Activated CD4-positive, CD25-positive, alpha-beta regulatory T cell treated with anti-CD3 and anti-CD28 coated beads, Interleukin-2, amount 50 U/mL, for 72 hours (primary cell): Measurements from ENCODE around the gene MTHFD1L.
"Not testable (repeated sequence)": the region's sequence is repeated elsewhere in the genome, so short reads cannot be mapped to it uniquely, and the experiment has no call there.

Experiments used
- DNase-seq: peaks from one replicate; pipeline ENCODE4 v3.0.0; 2021

The MTHFD1L gene

GRCh38 chr6:151075527-151075926 lies 210.0 kb downstream of the MTHFD1L start:
- DNase-seq, result no peak

- no peak for DNase-seq
Observed at GRCh38 chr6:151075930-151076555, 210.5 kb downstream of the MTHFD1L start.

- DNase-seq, result no peak
Observed at GRCh38 chr6:151078655-151079054, 213.2 kb downstream of the MTHFD1L start.

- no peak for DNase-seq
Observed at GRCh38 chr6:151081656-151082055, 216.2 kb downstream of the MTHFD1L start.

- no peak for DNase-seq
Observed at GRCh38 chr6:151082079-151082478, 216.6 kb downstream of the MTHFD1L start.

- no peak for DNase-seq
Observed at GRCh38 chr6:151084275-151084674, 218.8 kb downstream of the MTHFD1L start.

DNA sequence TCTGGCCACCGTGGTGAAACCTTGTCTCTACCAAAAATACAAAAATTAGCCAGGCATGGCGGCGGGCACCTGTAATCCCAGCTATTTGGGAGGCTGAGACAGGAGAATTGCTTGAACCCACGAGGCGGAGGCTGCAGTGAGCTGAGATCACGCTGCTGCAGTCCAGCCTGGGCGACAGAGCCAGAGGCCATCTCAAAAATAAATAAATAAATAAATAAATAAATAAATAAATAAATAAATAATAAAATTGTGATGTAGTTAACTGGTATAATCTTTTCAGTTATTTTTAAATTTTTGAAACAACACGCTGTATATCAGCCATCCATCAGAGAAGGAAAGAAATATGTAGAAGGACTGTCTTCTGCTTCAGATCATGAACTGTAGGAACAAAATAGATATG lies 221.6 kb downstream of the MTHFD1L start:
- DNase-seq, result not testable (repeated sequence)

DNA sequence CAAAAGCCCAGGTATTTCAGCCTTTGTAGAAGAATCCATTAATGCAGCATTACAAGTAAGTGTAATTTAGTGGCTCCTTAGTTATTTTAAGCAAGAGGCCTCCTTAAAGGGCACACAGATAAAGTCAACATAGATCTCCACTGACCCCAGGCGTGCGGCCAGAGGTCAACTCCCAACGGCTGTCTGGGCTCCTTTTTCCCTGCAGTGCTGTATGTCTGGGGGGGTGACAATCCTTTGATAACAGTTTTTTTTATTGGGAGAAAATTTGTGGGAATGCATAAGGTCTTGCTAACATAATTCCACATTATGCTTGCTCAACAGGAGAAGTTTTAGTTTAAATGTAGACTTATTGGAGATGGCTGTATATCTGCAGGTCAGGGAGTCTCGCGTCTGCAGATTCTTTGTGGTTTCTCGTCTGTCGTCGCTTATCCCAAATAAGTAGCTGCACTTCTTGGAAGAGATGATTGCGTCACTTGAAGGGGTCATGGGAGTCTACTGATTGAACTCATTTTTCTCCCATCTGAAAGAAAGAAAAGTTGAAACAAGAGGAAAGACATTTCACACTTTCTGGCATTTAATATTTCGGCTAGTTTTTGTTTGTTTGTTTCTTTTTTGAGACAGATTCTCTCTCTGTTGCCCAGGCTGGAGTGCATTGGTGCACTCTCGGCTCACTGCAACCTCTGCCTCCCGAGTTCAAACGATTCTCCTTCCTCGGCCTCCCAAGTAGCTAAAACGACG lies 222.5 kb downstream of the MTHFD1L start:
- no peak for DNase-seq

GRCh38 chr6:151088599-151088935 lies 223.1 kb downstream of the MTHFD1L start:
- no peak for DNase-seq

GRCh38 chr6:151088963-151089362 lies 223.5 kb downstream of the MTHFD1L start:
- DNase-seq, result no peak

- no peak for DNase-seq
Observed at GRCh38 chr6:151089978-151090377, 224.5 kb downstream of the MTHFD1L start.

GRCh38 chr6:151091571-151091970 lies 226.1 kb downstream of the MTHFD1L start:
- no peak for DNase-seq

- DNase-seq, result no peak
Observed at GRCh38 chr6:151092591-151092990, 227.1 kb downstream of the MTHFD1L start.

DNA sequence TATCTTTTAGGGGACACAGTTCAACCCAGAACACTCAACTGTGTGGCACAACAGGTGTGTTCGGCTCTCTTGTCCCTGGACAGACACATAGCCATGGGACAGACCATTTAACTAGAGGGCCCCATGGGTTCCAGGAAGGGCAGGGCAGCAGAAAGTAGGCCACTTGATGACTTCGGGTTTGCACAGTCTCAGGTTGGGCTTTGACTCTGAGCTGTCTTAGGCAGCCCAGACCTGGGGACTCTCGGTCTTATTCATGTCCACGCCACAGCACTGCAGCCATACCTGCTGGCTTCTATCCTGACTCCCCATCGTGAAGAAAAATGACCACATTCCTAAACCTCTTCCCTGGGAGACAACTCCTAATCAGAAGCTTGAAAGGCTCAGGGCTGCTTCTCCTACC lies 228.2 kb downstream of the MTHFD1L start:
- no peak for DNase-seq

DNA sequence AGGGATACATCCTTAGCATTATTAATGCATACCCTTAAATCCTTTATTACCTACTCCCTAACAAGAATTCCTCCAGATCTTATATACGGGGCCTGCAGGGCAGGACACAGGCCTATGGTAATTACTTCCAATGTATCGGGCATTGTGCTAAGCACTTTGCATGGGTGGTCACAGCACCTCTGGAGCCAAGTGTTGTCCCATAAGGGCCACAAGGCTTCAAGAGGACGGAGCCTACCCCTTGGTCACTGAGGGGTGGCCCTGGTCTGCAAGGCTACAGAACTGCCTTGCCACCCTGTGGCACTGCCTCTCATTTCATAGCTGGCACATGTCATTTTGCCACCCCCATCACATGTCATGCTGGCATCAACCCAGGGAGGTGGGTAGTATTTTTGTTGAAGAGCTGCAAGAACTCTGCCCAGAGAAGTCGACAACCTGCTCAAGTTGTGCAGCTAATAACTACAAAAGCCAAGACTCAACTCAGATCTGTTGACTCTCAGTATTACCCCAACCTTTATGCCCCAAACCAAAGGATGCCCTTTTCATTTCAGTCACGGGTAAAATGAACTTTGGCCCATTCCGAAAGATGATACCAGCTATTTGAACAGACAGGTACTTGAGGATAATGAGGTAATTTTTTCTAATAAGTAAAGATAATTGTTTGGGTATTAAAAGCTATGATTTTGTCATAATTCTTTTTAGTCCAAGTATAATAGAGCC lies 230.2 kb downstream of the MTHFD1L start:
- DNase-seq, result no peak

DNA sequence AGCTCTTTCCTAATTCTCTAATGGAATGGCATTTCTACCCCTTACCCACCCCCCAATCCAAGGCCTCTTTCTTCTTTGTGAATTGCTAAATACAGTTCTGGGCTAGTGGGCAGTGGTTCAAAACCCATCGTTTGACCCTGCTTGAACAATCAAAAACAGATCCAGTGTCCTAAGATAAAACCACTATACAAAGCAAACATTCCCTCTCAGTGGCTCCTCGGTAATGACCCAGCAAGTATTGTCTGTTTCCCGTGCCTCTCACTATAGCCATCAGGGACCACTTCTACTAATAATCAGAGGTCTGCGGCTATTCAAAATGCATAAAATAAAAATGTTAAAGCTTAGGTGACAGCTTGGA lies 230.7 kb downstream of the MTHFD1L start:
- DNase-seq, result no peak

DNA sequence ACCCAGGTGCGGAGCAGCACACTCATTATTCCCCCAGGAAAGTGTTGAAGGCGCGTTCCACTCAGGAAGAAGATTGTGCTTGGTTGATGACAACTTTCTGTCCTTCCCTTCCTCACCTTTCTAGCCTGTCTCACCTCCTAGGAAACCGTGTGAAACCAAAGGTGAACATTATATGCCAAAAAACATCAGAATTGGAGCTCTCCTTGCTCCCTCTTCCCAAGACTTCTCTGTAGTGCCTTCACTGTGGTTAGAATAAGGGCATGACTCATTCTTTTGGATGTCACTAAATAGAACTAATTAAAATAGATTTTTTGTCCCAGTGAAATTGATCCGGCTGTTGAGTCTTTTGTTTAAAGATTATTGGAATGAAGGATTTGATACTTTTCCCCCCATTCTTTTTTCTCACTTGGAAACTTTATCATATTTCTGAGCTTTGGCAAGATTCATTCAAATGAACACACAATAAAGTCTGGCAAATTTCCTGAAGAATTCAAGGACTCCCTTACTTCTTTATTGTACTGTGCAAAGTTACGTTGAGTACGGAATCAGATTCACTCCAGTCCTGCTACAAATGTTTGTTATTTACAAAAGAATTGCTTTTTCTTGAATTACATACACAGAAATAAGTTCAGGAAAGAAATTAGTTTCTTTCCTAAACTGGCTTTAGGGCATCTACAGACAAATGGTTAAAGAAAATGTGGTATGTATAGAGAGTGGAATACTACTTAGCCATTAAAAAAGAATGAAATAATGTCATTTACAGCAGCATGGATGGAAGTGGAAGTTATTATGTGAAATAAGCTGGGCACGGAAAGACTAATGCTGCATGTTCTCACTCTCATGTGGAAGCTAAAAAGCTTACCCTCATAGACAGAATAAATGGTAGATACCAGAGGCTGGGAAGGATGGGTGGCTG lies 231.4 kb downstream of the MTHFD1L start:
- no peak for DNase-seq

DNA sequence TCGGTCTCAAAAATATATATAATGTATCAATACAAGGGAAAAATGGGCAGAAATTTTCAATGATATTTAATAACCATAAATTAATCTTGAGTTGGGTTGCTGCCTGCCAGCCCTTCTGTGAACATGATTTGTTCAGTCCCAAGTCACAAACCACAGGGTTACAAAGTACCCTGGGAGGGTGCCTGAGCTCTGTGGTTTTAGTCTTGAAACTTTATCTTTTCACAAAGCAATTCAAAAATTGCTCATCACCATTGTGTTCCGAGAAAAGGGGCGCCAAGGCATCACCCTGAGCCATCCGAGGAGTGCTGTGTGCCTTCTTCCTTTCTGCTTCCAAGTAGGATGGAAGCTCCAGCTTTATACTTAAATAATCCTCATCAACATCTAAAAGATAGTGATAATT lies 232.7 kb downstream of the MTHFD1L start:
- DNase-seq, result no peak

DNA sequence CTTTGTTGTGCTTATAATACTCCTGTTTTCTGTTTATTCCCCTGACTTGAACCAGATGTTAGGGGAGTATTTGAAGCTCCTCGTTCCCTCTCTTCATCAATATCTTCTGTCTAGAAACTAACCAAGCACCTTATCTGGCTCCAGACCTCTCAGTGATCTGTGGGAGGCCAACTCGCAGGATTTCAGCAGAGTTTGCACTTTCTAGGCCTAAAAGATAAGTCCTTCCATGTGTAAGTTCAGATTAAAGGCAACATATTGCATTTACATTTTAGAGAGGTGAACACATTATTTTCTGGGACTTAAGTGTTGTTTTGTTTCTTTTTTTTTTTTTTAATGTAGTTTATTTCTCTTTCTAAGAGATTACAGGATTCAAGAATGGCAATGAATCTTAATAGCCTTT lies 234.8 kb downstream of the MTHFD1L start:
- no peak for DNase-seq

GRCh38 chr6:151101161-151101815 lies 235.8 kb downstream of the MTHFD1L start:
- DNase-seq, result no peak

DNA sequence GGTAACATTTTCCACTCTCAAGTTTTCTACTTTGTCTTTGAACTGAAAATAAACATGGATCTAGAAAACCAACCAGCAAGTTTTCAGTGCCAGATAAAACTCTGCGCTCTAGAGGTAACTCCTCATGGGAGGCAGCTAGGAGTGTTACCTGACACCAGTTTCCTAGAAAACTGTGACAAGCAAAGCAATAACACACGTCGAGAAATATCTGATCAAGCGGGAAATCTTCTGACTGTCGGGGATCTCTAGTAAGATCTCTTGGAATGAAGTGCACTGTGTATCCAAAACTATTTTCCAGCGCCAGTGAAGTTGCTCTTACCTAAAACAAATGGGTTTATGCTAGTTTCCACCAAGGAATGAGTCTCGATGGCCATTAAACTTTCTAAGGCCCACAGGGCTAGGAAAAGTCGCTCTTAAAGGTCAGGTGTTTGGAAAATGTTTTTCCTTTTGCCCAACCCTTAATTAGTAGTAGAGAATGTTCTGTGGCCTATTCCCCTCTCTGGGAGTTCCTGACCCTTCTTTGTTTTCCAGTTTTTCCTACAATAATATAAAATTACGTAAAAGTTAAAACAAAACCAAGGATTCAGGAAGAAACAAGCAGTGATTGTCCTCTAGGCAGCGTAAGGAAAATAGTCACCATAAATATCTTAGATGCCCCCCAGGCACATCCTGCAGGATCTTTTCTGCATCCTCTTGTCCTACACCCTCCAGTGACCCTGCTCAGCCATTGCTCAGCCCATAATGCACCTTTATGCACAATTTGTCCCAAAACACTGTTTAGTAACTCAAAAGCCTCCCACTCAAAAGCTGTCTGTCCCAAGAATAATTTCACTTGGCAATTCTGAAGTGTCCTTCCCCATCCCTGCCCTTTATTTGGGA lies 236.6 kb downstream of the MTHFD1L start:
- DNase-seq, result no peak

DNA sequence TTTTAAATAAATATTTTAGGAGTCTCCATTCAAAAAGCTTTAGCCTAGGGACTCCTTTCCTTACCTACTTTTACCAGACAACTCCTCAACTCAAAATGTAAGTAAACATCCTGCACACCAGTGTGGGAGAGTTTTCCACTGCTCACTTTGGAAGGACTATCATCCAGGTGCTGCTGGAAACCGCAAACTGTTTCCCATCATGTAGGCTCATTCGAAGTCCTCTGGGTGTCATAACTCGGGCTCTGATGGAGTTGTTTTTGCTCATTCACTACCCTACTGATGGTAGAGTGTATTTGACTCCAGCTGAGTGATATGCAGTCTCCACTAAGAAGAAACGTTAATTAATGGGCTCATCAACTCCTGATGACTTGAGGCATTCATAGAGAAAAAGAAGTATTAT lies 237.8 kb downstream of the MTHFD1L start:
- DNase-seq, result no peak
